Stimulated activated CD8-positive, alpha-beta memory T cell treated with anti-CD3 and anti-CD28 coated beads, Interleukin-12 subunit alpha, Interleukin-12 subunit beta, amount 100 ng/mL, for 1 hour (primary cell): Measurements from ENCODE around the gene PCDHGA7.
"Not testable (repeated sequence)": the region's sequence is repeated elsewhere in the genome, so short reads cannot be mapped to it uniquely, and the experiment has no call there.

Experiments used
- DNase-seq: peaks from one replicate; pipeline ENCODE4 v3.0.0-alpha.2; 2020; ENCODE audit warnings: low read depth

The PCDHGA7 gene

GRCh38 chr5:141398608-141399007, 16.1 kb downstream of the PCDHGA7 start:
- no peak for DNase-seq

- no peak for DNase-seq
Measured at GRCh38 chr5:141399555-141400258, 17.2 kb downstream of the PCDHGA7 start.

GRCh38 chr5:141402553-141403243, 20.2 kb downstream of the PCDHGA7 start, which contains the start of gene PCDHGA9:
Gene PCDHGA9 (plus strand): TSS chr5:141402778. CDS start chr5:141402953, 175 bp downstream.
- DNase-seq, result no peak

GRCh38 chr5:141403387-141403786, 20.8 kb downstream of the PCDHGA7 start:
- DNase-seq, result no peak

- not testable (repeated sequence) for DNase-seq
Measured at GRCh38 chr5:141407790-141408505, 25.4 kb downstream of the PCDHGA7 start, which contains the start of gene PCDHGB6. Gene PCDHGB6 (plus strand): TSS chr5:141408021. CDS start chr5:141408203, 182 bp downstream.

GRCh38 chr5:141409598-141410306, 27.2 kb downstream of the PCDHGA7 start:
- no peak for DNase-seq

- DNase-seq, result no peak
Measured at GRCh38 chr5:141411575-141411974, 29.0 kb downstream of the PCDHGA7 start.

- peak; percentile 26 for DNase-seq
Measured at GRCh38 chr5:141412854-141413539, 30.5 kb downstream of the PCDHGA7 start, which contains the start of gene PCDHGA10. Gene PCDHGA10 (plus strand): TSS chr5:141412987. CDS start chr5:141413176, 189 bp downstream.

GRCh38 chr5:141413540-141414069, 31.1 kb downstream of the PCDHGA7 start:
- DNase-seq, result no peak

- not testable (repeated sequence) for DNase-seq
Measured at GRCh38 chr5:141414548-141415274, 32.2 kb downstream of the PCDHGA7 start.

GRCh38 chr5:141415275-141415618, 32.7 kb downstream of the PCDHGA7 start:
- not testable (repeated sequence) for DNase-seq

GRCh38 chr5:141417494-141418172, 35.1 kb downstream of the PCDHGA7 start, which contains the start of gene PCDHGB7:
Gene PCDHGB7 (plus strand): TSS chr5:141417677. CDS start chr5:141417860, 183 bp downstream.
- not testable (repeated sequence) for DNase-seq

- DNase-seq, result no peak
Measured at GRCh38 chr5:141419074-141419880, 36.7 kb downstream of the PCDHGA7 start.

GRCh38 chr5:141420855-141421488, 38.4 kb downstream of the PCDHGA7 start, which contains the start of gene PCDHGA11:
Gene PCDHGA11 (plus strand): TSS chr5:141421051. CDS start chr5:141421228, 177 bp downstream.
- no peak for DNase-seq

GRCh38 chr5:141421489-141421855, 38.9 kb downstream of the PCDHGA7 start:
- DNase-seq, result no peak

- DNase-seq, result no peak
Measured at GRCh38 chr5:141422742-141423291, 40.3 kb downstream of the PCDHGA7 start.

- no peak for DNase-seq
Measured at GRCh38 chr5:141427783-141428426, 45.4 kb downstream of the PCDHGA7 start.
